HG02885 (cell line): Measurements from ENCODE around the gene M6PR.
"Not testable (repeated sequence)": the region's sequence is repeated elsewhere in the genome, so short reads cannot be mapped to it uniquely, and the experiment has no call there.

ENCODE experiments used
- ATAC-seq: cut with Tn5 transposase; IDR thresholded peaks from one replicate; pipeline ENCODE4 v1.9.1; 2021; ENCODE audit warnings: mild to moderate bottlenecking; ENCODE audit not compliant: unreplicated experiment, poor library complexity

M6PR gene

DNA sequence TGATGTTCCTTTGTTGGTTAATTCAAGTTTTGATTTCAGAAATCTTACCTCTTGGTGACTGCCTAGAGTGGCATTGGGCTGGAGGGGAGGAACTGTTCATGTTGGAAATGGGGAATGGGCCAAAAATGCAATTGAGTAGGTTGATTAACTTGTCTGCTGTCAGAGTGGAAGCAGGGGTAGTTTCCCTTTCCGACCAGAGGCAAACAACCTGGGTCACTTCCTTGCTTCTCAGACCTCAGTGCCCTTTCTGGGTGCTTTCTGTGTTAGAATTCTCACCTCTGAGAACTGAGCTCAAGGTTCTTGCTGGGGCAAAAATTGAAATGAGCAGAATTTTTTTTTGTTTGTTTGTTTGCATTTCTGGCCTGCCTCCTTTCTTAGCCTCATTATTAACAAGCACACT lies 2.3 kb upstream of the M6PR start:
- no peak for ATAC-seq

GRCh38 chr12:8950702-8951478 lies 1.4 kb upstream of the M6PR start:
- no peak for ATAC-seq

- peak; percentile 13 for ATAC-seq
Observed at GRCh38 chr12:8950221-8950527, 729 bp upstream of the M6PR start.

- ATAC-seq = no peak
Observed at GRCh38 chr12:8948701-8949341, 624 bp downstream of the M6PR start.

- ATAC-seq = no peak
Observed at GRCh38 chr12:8947737-8948136, 1.7 kb downstream of the M6PR start.

DNA sequence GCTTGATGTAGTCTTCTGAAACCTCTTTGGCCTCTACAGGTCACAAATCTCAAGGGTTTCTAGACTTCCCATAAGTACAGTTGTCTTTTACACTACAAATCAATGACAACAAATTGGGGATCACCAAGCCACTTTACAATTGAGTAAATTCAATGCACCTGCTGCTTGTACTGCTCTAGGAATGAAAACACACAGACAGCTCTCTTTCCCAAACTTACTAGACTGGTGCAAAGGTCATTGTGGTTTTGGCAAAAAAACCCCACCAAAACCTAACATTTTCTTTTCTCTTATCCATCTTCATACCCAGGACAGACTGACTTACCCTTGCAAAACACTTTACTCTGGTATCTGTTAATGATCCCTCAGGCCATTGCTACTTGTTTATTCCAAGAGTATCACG lies 2.7 kb downstream of the M6PR start:
- no peak for ATAC-seq

GRCh38 chr12:8943565-8944186 lies 5.8 kb downstream of the M6PR start:
- no peak for ATAC-seq

DNA sequence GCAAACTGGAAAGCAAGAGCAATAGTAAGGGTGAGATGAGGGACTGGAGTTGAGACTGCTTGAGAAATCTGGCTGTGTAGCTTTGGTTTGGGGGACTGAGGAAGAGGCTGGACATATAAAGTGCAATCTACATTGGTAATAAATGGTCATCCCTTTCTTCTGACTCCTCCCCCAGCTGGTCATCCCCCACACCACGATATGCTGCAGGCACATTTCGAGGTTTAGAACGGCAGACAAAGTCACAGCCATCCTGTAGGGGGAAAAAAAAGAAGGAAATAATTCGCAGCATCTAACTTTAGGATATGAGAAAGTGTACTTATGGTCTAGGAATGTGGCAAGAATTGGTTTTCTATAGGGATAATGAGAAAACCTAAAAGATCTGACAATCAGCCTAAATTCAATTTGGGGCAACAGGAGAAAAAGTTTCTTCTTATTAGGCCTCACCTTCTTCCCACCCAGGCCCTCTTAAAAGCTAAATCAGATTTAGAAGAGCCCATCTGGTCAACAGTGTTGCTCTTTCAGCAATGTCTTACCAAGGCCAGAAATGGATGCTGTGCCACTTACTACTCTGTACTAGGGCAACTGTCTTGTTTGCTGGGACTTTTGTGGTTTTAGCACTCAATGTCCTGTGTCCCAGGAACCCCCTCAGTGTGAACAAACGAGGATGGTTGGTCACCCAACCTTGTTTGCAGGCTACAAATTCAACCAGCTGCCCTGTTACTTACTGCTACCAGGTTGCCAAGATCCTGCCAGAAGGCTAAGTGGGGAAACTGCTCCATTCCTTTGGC lies 7.6 kb downstream of the M6PR start:
- ATAC-seq = no peak

DNA sequence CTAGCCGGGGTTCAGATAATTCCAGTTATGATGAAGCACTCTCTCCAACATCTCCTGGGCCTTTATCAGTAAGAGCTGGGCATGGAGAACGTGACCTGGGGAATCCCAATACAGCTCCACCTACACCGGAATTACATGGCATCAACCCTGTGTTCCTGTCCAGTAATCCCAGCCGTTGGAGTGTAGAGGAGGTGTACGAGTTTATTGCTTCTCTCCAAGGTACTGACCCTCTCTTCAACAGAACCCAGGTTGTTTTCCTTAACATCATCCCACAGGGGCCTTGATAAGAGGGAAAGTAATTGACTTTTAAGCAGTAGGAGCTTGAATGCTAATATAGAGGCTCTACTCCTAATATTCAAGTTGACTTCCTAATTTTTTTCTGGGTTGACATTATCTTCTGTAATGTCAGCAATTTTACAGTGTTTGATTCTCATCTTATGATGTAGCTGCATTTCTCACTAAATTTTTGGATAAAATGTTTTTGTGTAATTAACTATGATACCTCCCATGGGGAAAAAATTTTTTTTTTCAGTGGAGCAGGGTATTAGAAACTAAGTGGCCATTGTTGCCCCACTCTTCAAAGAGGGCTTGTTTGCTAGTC lies 11.5 kb downstream of the M6PR start:
- ATAC-seq = not testable (repeated sequence)

DNA sequence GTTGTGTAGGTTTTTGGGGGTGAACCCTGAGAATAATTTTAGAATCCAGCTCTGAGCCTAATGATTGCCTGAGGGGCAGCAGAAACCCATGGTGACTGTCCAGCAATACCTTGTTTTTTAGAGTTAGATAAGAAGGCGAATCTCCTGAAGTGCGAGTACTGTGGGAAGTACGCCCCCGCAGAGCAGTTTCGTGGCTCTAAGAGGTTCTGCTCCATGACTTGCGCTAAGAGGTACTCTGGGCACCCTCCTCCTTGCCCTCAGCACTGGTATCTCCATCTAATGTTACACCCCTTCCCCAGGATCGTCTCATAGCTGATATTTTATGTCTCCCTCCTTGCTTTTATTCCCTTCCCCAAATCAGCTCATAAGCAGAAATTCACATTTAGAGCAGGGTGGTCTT lies 12.7 kb downstream of the M6PR start:
- no peak for ATAC-seq

GRCh38 chr12:8934080-8934479 lies 15.4 kb downstream of the M6PR start:
- not testable (repeated sequence) for ATAC-seq

- not testable (repeated sequence) for ATAC-seq
Observed at GRCh38 chr12:8932464-8932863, 17.0 kb downstream of the M6PR start.

GRCh38 chr12:8930655-8931323 lies 18.7 kb downstream of the M6PR start:
- ATAC-seq = not testable (repeated sequence)

DNA sequence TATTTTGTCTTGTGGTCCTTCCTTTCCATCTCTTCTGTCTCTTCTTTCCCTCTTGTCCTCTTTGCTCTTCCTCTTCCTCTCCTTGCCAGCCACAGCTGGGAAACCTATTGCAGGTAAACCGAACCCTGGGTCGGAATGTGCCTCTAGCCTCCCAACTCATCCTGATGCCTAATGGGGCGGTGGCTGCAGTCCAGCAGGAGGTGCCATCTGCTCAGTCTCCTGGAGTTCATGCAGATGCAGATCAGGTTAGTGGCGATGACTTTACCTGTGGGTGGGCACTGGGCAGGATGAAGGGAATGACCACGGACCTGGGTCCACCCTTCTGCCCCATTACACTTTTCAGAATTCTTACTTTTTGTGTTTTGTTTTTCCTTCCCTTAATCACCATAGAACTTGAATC lies 26.9 kb downstream of the M6PR start:
- ATAC-seq = no peak

GRCh38 chr12:8919643-8920042 lies 29.8 kb downstream of the M6PR start:
- ATAC-seq = not testable (repeated sequence)

DNA sequence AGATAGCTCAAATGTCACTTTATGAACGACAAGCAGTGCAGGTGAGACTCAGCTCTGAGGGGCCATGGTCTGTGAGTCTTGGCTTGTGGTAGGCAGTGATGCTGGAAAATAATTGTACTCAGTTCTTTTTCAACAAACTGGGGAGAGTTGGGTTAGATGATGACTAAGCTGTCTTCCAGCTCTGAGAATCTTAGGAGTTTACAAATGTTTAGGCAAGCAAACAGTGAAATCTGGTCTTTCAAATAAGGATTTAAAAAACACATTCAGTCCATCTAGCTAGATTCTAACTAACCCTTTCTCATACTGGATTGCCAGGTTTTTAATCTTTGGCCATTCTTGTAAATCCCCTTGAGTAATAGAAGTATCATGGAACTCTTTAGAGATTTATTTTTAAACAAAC lies 31.7 kb downstream of the M6PR start:
- ATAC-seq = no peak

DNA sequence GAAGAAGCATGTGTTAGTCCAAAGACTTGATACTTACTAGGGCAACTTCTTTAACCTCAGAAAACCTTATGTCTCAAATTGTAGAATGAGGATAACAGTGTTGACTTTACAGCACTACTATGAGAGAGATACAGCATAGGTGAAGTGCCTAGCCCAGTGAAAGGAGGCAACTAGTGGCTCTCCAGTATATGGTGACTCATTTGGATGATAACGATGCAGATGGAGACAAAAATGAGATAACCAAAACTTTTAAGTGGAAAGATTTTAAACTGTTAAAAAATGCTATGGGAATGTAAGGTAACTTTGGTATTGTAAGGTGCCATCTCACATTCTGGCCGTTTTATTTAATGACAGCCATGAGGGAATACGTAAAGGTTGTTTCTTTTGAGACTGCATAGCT lies 32.4 kb downstream of the M6PR start:
- no peak for ATAC-seq

DNA sequence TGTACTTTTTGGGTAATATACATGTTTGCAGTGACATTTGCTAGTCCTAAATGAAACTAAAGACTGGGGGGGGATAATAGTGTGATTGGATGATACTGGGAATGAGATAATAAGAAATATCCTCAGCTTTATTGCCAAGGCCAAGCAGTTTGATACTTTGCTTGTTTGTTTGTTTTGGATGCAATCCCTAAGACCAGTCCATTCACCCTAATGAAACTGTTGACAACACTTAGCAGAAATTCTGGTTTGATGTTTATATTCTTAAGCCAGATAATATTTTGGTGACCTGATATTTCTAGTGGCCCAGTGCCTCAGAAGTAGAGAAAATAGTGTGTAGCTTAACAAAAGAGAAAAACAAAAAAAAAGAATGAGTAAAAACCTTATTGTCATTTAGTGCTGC lies 33.3 kb downstream of the M6PR start:
- ATAC-seq = no peak

- ATAC-seq = peak; percentile 75
Observed at GRCh38 chr12:8914716-8915526, 34.5 kb downstream of the M6PR start.
